ENCODE results near the gene SLC24A3.

- TF ChIP-seq CTCF (IDR thresholded peaks at IDR 0.05) (no peak), POLR2A (IDR thresholded peaks at IDR 0.05) (no peak)
Measured at GRCh38 chr20:19431906-19432305, 219.5 kb downstream of the SLC24A3 start.
